ENCODE data around the gene PSMB3.

DNA sequence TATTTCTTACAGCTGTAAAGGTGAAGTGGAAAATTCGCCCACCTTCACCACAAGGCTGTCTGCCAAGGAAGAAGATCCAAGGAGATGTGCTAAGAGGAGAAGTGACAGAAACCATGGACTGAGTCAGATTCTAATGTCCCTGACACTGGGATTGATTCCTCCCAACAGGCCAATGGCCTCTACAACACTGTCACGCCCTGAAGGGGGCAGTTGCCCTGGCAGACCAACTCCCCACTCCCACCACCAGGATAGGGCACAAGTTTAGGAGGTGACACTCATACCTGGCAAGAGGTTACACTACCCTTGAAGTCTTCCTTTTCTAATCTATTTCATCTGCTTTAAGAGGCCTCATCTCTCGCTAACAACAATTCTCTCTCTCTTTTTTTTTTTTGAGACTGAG is 30.7 kb downstream of the PSMB3 start:
- TF ChIP-seq POLR2AphosphoS5 (IDR thresholded peaks at IDR 0.05; ENCODE audit: low read depth): no peak
- TF ChIP-seq CTCF (IDR thresholded peaks at IDR 0.05; ENCODE audit: insufficient read depth, low read length): no peak
- TF ChIP-seq SPI1 (IDR thresholded peaks at IDR 0.05; ENCODE audit: borderline replicate concordance, low read depth): no peak
- TF ChIP-seq, protein P1, sequence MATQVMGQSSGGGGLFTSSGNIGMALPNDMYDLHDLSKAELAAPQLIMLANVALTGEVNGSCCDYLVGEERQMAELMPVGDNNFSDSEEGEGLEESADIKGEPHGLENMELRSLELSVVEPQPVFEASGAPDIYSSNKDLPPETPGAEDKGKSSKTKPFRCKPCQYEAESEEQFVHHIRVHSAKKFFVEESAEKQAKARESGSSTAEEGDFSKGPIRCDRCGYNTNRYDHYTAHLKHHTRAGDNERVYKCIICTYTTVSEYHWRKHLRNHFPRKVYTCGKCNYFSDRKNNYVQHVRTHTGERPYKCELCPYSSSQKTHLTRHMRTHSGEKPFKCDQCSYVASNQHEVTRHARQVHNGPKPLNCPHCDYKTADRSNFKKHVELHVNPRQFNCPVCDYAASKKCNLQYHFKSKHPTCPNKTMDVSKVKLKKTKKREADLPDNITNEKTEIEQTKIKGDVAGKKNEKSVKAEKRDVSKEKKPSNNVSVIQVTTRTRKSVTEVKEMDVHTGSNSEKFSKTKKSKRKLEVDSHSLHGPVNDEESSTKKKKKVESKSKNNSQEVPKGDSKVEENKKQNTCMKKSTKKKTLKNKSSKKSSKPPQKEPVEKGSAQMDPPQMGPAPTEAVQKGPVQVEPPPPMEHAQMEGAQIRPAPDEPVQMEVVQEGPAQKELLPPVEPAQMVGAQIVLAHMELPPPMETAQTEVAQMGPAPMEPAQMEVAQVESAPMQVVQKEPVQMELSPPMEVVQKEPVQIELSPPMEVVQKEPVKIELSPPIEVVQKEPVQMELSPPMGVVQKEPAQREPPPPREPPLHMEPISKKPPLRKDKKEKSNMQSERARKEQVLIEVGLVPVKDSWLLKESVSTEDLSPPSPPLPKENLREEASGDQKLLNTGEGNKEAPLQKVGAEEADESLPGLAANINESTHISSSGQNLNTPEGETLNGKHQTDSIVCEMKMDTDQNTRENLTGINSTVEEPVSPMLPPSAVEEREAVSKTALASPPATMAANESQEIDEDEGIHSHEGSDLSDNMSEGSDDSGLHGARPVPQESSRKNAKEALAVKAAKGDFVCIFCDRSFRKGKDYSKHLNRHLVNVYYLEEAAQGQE (IDR thresholded peaks at IDR 0.05; ENCODE audit: insufficient replicate concordance, low read depth): no peak
- no peak for TF ChIP-seq GABPA (IDR thresholded peaks at IDR 0.05; ENCODE audit: low read depth)
